Glomerular endothelial cell (primary cell): ENCODE data around the gene NRG2. TPM values are rescaled to one million over a fixed set of nuclear protein-coding genes. Genes with fewer than 3 reads are reported as not detected.

Experiments used
- DNase-seq: peaks from one replicate; pipeline ENCODE4 v3.0.0-alpha.2; 2011; ENCODE audit warnings: low read depth, low spot score; ENCODE audit errors: extremely low read depth
- total RNA-seq: library from RNA; depleted of rRNA; stranded (reverse); fragments of >200 nt; gene quantifications from 2 replicates; pipeline ENCODE4 v1.2.3, GENCODE V29; 2015

The NRG2 gene
- total RNA-seq, 1 donor from 2014 or later, result 0.23 TPM

GRCh38 chr5:139845846-139846681, 197.0 kb downstream of the NRG2 start:
- no peak for DNase-seq

- DNase-seq, result peak; percentile 44
These were observed 198.5 kb downstream of the NRG2 start for GRCh38 chr5:139844472-139845145.

GRCh38 chr5:139843991-139844390, 199.1 kb downstream of the NRG2 start:
- no peak for DNase-seq

- DNase-seq, result no peak
These were observed 200.8 kb downstream of the NRG2 start for GRCh38 chr5:139842321-139842720.

- DNase-seq, result no peak
These were observed 201.6 kb downstream of the NRG2 start for GRCh38 chr5:139841549-139841948.

- no peak for DNase-seq
These were observed 203.2 kb downstream of the NRG2 start for GRCh38 chr5:139839918-139840317.

GRCh38 chr5:139839232-139839815, 203.8 kb downstream of the NRG2 start:
- DNase-seq, result no peak

- no peak for DNase-seq
These were observed 204.5 kb downstream of the NRG2 start for GRCh38 chr5:139838381-139839197.

- DNase-seq, result no peak
These were observed 205.3 kb downstream of the NRG2 start for GRCh38 chr5:139837711-139838380.

GRCh38 chr5:139836469-139837208, 206.5 kb downstream of the NRG2 start:
- DNase-seq, result no peak

- DNase-seq, result no peak
These were observed 207.4 kb downstream of the NRG2 start for GRCh38 chr5:139835656-139836055.

- no peak for DNase-seq
These were observed 209.6 kb downstream of the NRG2 start for GRCh38 chr5:139833525-139833924.

GRCh38 chr5:139831624-139832023, 211.5 kb downstream of the NRG2 start:
- DNase-seq, result no peak

GRCh38 chr5:139829471-139829870, 213.6 kb downstream of the NRG2 start:
- no peak for DNase-seq

- DNase-seq, result no peak
These were observed 214.7 kb downstream of the NRG2 start for GRCh38 chr5:139828207-139828895.

- no peak for DNase-seq
These were observed 217.4 kb downstream of the NRG2 start for GRCh38 chr5:139825690-139826089.

GRCh38 chr5:139823757-139824355, 219.2 kb downstream of the NRG2 start:
- no peak for DNase-seq

GRCh38 chr5:139822553-139823425, 220.3 kb downstream of the NRG2 start:
- DNase-seq, result no peak
